Coronary artery (tissue), 2 donors: ENCODE results near the gene POFUT2.

Experiments
- DNase-seq: peaks from one replicate; pipeline ENCODE4 v3.0.0-alpha.2; 2017; ENCODE audit warnings: low spot score
- H3K27ac ChIP-seq, 2 donors: fragments of 200-600 bp; sonication (generic); one replicate each; pipeline ENCODE4 v1.5.1; 2016 to 2019
- H3K4me3 ChIP-seq: fragments of 200-600 bp; sonication (generic); 2 replicates; pipeline ENCODE4 v1.5.1; 2016; ENCODE audit warnings: mild to moderate bottlenecking, moderate library complexity
- TF ChIP-seq, protein P1 (sequence below): fragments of 200-600 bp; sonication (generic); IDR thresholded peaks from one replicate; pipeline ENCODE4 v1.5.1; 2019; ENCODE audit warnings: antibody characterized with exemption

Gene POFUT2

GRCh38 chr21:45215213-45215612 is 72.5 kb downstream of the POFUT2 start:
- TF ChIP-seq, protein P1, sequence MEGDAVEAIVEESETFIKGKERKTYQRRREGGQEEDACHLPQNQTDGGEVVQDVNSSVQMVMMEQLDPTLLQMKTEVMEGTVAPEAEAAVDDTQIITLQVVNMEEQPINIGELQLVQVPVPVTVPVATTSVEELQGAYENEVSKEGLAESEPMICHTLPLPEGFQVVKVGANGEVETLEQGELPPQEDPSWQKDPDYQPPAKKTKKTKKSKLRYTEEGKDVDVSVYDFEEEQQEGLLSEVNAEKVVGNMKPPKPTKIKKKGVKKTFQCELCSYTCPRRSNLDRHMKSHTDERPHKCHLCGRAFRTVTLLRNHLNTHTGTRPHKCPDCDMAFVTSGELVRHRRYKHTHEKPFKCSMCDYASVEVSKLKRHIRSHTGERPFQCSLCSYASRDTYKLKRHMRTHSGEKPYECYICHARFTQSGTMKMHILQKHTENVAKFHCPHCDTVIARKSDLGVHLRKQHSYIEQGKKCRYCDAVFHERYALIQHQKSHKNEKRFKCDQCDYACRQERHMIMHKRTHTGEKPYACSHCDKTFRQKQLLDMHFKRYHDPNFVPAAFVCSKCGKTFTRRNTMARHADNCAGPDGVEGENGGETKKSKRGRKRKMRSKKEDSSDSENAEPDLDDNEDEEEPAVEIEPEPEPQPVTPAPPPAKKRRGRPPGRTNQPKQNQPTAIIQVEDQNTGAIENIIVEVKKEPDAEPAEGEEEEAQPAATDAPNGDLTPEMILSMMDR: no peak
- H3K4me3 ChIP-seq: no peak overlapping the region
- no peak for DNase-seq
- H3K27ac ChIP-seq: no peak overlapping the region
